Naive thymus-derived CD4-positive, alpha-beta T cell (primary cell): ENCODE data around the gene REC8. TPM values are rescaled to one million over a fixed set of nuclear protein-coding genes. Genes with fewer than 3 reads are reported as not detected.

ENCODE experiments used
- ATAC-seq: fragments of 150-1000 bp; cut with Tn5 transposase; 2 replicates; pipeline ENCODE4 v1.10.0; 2021; ENCODE audit warnings: mild to moderate bottlenecking, moderate library complexity
- CTCF ChIA-PET: fragments of 350-600 bp; sonication (Branson Sonifier 250); formaldehyde crosslinking; loops from one replicate; lab custom pipeline; 2021; ENCODE audit warnings: antibody characterized with exemption; lab: Charles Lee
- POLR2A ChIA-PET: fragments of 350-600 bp; sonication (Branson Sonifier 250); formaldehyde crosslinking; loops from one replicate; lab custom pipeline; 2021; ENCODE audit warnings: antibody characterized with exemption, inconsistent platforms; lab: Charles Lee
- DNase-seq, 9 donors: peaks; one replicate each; pipeline versions ENCODE4 v3.0.0 to v3.0.0-alpha.2; 2020 to 2022; ENCODE audit warnings: mixed read lengths in 1 of 9
- H3K27ac ChIP-seq: one replicate; pipeline ENCODE4 v1.7.0; 2013; ENCODE audit warnings: mild to moderate bottlenecking, low read depth, low read length, moderate library complexity
- H3K27me3 ChIP-seq, 2 donors: one replicate each; pipeline ENCODE4 v1.7.0; 2013; ENCODE audit warnings: low read length in 2 of 2, mild to moderate bottlenecking in 2 of 2, moderate library complexity in 2 of 2; ENCODE audit not compliant: control insufficient read depth in 2 of 2, insufficient read depth in 2 of 2
- H3K36me3 ChIP-seq, 3 experiments: 1 replicate in 2 of 3; 2 replicates in 1 of 3; pipeline ENCODE4 v1.7.0; 2013; ENCODE audit warnings: low read length in 3 of 3, mild to moderate bottlenecking in 3 of 3, moderate library complexity in 1 of 3; ENCODE audit not compliant: insufficient read depth in 3 of 3, control insufficient read depth in 2 of 3
- H3K4me1 ChIP-seq, 2 donors: one replicate each; pipeline ENCODE4 v1.7.0; 2013; ENCODE audit warnings: low read length in 2 of 2, mild to moderate bottlenecking in 2 of 2, moderate library complexity in 1 of 2; ENCODE audit not compliant: control insufficient read depth in 2 of 2, insufficient read depth in 2 of 2
- H3K4me3 ChIP-seq: 2 replicates; pipeline ENCODE4 v1.7.0; 2013; ENCODE audit warnings: mild to moderate bottlenecking, low read length
- H3K9me3 ChIP-seq, 3 experiments: 1 replicate in 2 of 3; 2 replicates in 1 of 3; pipeline ENCODE4 v1.7.0; 2013; ENCODE audit warnings: low read length in 3 of 3; ENCODE audit not compliant: control insufficient read depth in 2 of 3
- H3K27ac Mint-ChIP-seq, 9 donors: one replicate each; pipeline ENCODE4 v1.8.0; 2020 to 2022; ENCODE audit warnings: mixed read lengths in 9 of 9, mild to moderate bottlenecking in 8 of 9, moderate library complexity in 5 of 9, inconsistent platforms in 2 of 9
- H3K27me3 Mint-ChIP-seq, 5 donors: one replicate each; pipeline ENCODE4 v1.8.0; 2021 to 2022; ENCODE audit warnings: mixed read lengths in 5 of 5, mild to moderate bottlenecking in 1 of 5
- H3K36me3 Mint-ChIP-seq, 5 donors: one replicate each; pipeline ENCODE4 v1.8.0; 2020 to 2022; ENCODE audit warnings: mixed read lengths in 5 of 5, mild to moderate bottlenecking in 3 of 5, inconsistent platforms in 1 of 5
- H3K4me1 Mint-ChIP-seq, 7 donors: one replicate each; pipeline ENCODE4 v1.8.0; 2020 to 2022; ENCODE audit warnings: mixed read lengths in 7 of 7, mild to moderate bottlenecking in 3 of 7, inconsistent platforms in 1 of 7
- H3K4me3 Mint-ChIP-seq, 10 donors: one replicate each; pipeline ENCODE4 v1.8.0; 2020 to 2022; ENCODE audit warnings: mild to moderate bottlenecking in 10 of 10, mixed read lengths in 10 of 10, moderate library complexity in 6 of 10, inconsistent platforms in 2 of 10
- H3K9me3 Mint-ChIP-seq, 11 donors: one replicate each; pipeline ENCODE4 v1.8.0; 2020 to 2022; ENCODE audit warnings: mixed read lengths in 11 of 11, mild to moderate bottlenecking in 4 of 11, inconsistent platforms in 1 of 11, moderate library complexity in 1 of 11
- intact Hi-C, 2 donors: fragments of 100-400 bp; cut with micrococcal nuclease; formaldehyde crosslinking; loops; one replicate each; pipeline ENCODE4 v1.15.1; 2023
- polyA plus RNA-seq, 2 donors: library from polyadenylated mRNA; unstranded; fragments of 300-500 nt; fragmentation: Illumina TruSeq; gene quantifications; one replicate each; pipeline ENCODE4 v1.2.3, GENCODE V29; 2021
- total RNA-seq, 6 experiments: library from RNA in 5 of 6; stranded (reverse) in 5 of 6; gene quantifications; 1 replicate in 5 of 6; 2 replicates in 1 of 6; pipeline ENCODE4 v1.2.3 and lab custom pipeline; 2021 to 2026

REC8 gene
- total and polyA plus RNA-seq, 7 experiments from 2014 or later, result 4.4 to 80.5 (median 23.3) TPM

- peaks cover 48 to 71% (median 62%) of the 10 kb centered on the region in 7 donors for H3K4me1 Mint-ChIP-seq
- peaks cover 0 to 37% (median 17%) of the 10 kb centered on the region in 5 donors for H3K36me3 Mint-ChIP-seq
- CTCF ChIA-PET, result interaction anchor here (1.0 to 2.5 kb wide), 3 partner anchors 22 to 27 kb away, joined by 3 to 11 read pairs (median 10); partner anchors contain the start of genes DCAF11, IRF9 and NRL
- POLR2A ChIA-PET, result interaction anchor here (0.9 to 11.7 kb wide), 10 partner anchors 12 to 134 kb away, joined by 4 to 298 read pairs (median 10); partner anchors contain the start of genes DCAF11, IRF9, MDP1 and NRL
- peaks cover 0 to 4% (median 0%) of the 10 kb centered on the region in 11 donors for H3K9me3 Mint-ChIP-seq
- H3K4me3 Mint-ChIP-seq, result peak overlapping the region; percentile 84 to 94 (median 90)
- H3K9me3 ChIP-seq, result no peaks in the 10 kb centered on the region
- no peak for DNase-seq
- H3K27me3 Mint-ChIP-seq, result no peaks in the 10 kb centered on the region
- H3K4me3 ChIP-seq, result peak overlapping the region; percentile 83
- H3K4me1 ChIP-seq, result peaks cover 19 to 33% of the 10 kb centered on the region in 2 donors
- H3K27ac Mint-ChIP-seq, result peak overlapping the region; percentile 84 to 94 (median 92)
- H3K27ac ChIP-seq, result peak overlapping the region; percentile 97
- no peak for ATAC-seq
- no peaks in the 10 kb centered on the region for H3K27me3 ChIP-seq
- intact Hi-C loops, result loop anchor here (1.0 to 2.0 kb wide), 11 partner anchors 10 to 162 kb away; partner anchors contain the start of genes IRF9 (in 2 of the 2), PCK2 (in 2 of the 2), RNF31 (in 2 of the 2) and CHMP4A (in 1 of the 2)
- H3K36me3 ChIP-seq, result peaks cover 0 to 32% (median 10%) of the 10 kb centered on the region in 3 experiments
These were observed 35.0 kb upstream of the REC8 start for GRCh38 chr14:24136684-24137528.

GRCh38 chr14:24137529-24138395 lies 34.1 kb upstream of the REC8 start:
- intact Hi-C loops, result loop anchor here in 1 of 2 donors (2.0 kb wide), 1 partner anchor 95 kb away; the partner anchor contains the start of genes GMPR2 and NEDD8
- ChIA-PET POLR2A (interaction anchor here (0.8 to 11.7 kb wide), 5 partner anchors 11 to 105 kb away, joined by 4 to 298 read pairs (median 37); partner anchors contain the start of genes DCAF11, IRF9, NRL and PSME2), CTCF (interaction anchor here (0.9 to 2.5 kb wide), 4 partner anchors 8 to 28 kb away, joined by 3 to 11 read pairs (median 6); partner anchors contain the start of genes DCAF11, IRF9 and NRL)
- H3K27me3 Mint-ChIP-seq, result no peaks in the 10 kb centered on the region
- Histone ChIP-seq H3K27me3 (no peaks in the 10 kb centered on the region), H3K36me3 (peaks cover 0 to 32% (median 10%) of the 10 kb centered on the region in 3 experiments), H3K4me3 (no peak overlapping the region), H3K4me1 (peaks cover 22 to 29% of the 10 kb centered on the region in 2 donors), H3K27ac (peak overlapping the region; percentile 97), H3K9me3 (no peaks in the 10 kb centered on the region)
- H3K27ac Mint-ChIP-seq, result peak overlapping the region; percentile 32 to 94 (median 90)
- H3K4me3 Mint-ChIP-seq, result peak overlapping the region; percentile 74 to 94 (median 92)
- H3K36me3 Mint-ChIP-seq, result peaks cover 0 to 41% (median 17%) of the 10 kb centered on the region in 5 donors
- ATAC-seq, result no peak
- peaks cover 0 to 2% (median 0%) of the 10 kb centered on the region in 11 donors for H3K9me3 Mint-ChIP-seq
- no peak for DNase-seq
- H3K4me1 Mint-ChIP-seq, result peaks cover 42 to 68% (median 59%) of the 10 kb centered on the region in 7 donors

GRCh38 chr14:24138396-24139271 lies 33.2 kb upstream of the REC8 start:
- ChIA-PET POLR2A (interaction anchor here (0.8 to 11.7 kb wide), 5 partner anchors 10 to 104 kb away, joined by 4 to 298 read pairs (median 37); partner anchors contain the start of genes DCAF11, IRF9, NRL and PSME2), CTCF (interaction anchor here (0.9 to 2.5 kb wide), 2 partner anchors 9 to 23 kb away, joined by 3 to 10 read pairs; partner anchors contain the start of gene IRF9)
- intact Hi-C loops, result no loop called here
- no peaks in the 10 kb centered on the region for H3K27me3 ChIP-seq
- no peak for DNase-seq
- Mint-ChIP-seq H3K27ac (peak overlapping the region in 8 of 9 donors; percentile 32 to 94 (median 84)), H3K4me3 (peak overlapping the region; percentile 42 to 100 (median 94)), H3K9me3 (peaks cover 0 to 2% (median 0%) of the 10 kb centered on the region in 11 donors), H3K27me3 (no peaks in the 10 kb centered on the region), H3K36me3 (peaks cover 0 to 49% (median 17%) of the 10 kb centered on the region in 5 donors), H3K4me1 (peaks cover 36 to 69% (median 63%) of the 10 kb centered on the region in 7 donors)
- H3K27ac ChIP-seq, result peak overlapping the region; percentile 22
- peaks cover 0 to 41% (median 10%) of the 10 kb centered on the region in 3 experiments for H3K36me3 ChIP-seq
- H3K9me3 ChIP-seq, result no peaks in the 10 kb centered on the region
- H3K4me3 ChIP-seq, result no peak overlapping the region
- no peak for ATAC-seq
- peaks cover 22 to 24% of the 10 kb centered on the region in 2 donors for H3K4me1 ChIP-seq

- Mint-ChIP-seq H3K27me3 (no peaks in the 10 kb centered on the region), H3K9me3 (peaks cover 0 to 2% (median 0%) of the 10 kb centered on the region in 11 donors), H3K36me3 (peaks cover 4 to 56% (median 17%) of the 10 kb centered on the region in 5 donors), H3K27ac (peak overlapping the region in 6 of 9 donors; percentile 29 to 86 (median 53)), H3K4me1 (peaks cover 41 to 75% (median 68%) of the 10 kb centered on the region in 7 donors), H3K4me3 (peak overlapping the region; percentile 39 to 100 (median 94))
- Histone ChIP-seq H3K4me1 (peaks cover 22 to 29% of the 10 kb centered on the region in 2 donors), H3K36me3 (peaks cover 0 to 48% (median 10%) of the 10 kb centered on the region in 3 experiments), H3K27ac (peak overlapping the region; percentile 22), H3K4me3 (no peak overlapping the region), H3K27me3 (no peaks in the 10 kb centered on the region), H3K9me3 (no peaks in the 10 kb centered on the region)
- intact Hi-C loops, result no loop called here
- CTCF ChIA-PET, result interaction anchor here (0.7 to 2.5 kb wide), 3 partner anchors 22 to 44 kb away, joined by 3 to 10 read pairs (median 6); partner anchors contain the start of gene IRF9
- no peak for DNase-seq
- ATAC-seq, result no peak
- POLR2A ChIA-PET, result interaction anchor here (4.5 to 11.7 kb wide), 3 partner anchors 9 to 31 kb away, joined by 37 to 298 read pairs (median 139); partner anchors contain the start of genes DCAF11, NRL, PSME2 and RNF31
These were observed 32.5 kb upstream of the REC8 start for GRCh38 chr14:24139272-24139934.
